Breast epithelium (tissue), 4 donors: Measurements from ENCODE around the gene HYAL3. TPM values are rescaled to one million over a fixed set of nuclear protein-coding genes. Genes with fewer than 3 reads are reported as not detected.

Experiments used
- DNase-seq, 2 donors: peaks; one replicate each; pipeline ENCODE4 v3.0.0-alpha.2; 2019; ENCODE audit warnings: low spot score in 2 of 2
- H3K27ac ChIP-seq, 2 donors: fragments of 200-600 bp; sonication (generic) in 1 of 2; one replicate each; pipeline ENCODE4 v1.5.1; 2016 to 2019; ENCODE audit warnings: mild to moderate bottlenecking in 1 of 2
- H3K27me3 ChIP-seq, 2 donors: fragments of 200-600 bp; sonication (generic) in 1 of 2; one replicate each; pipeline versions ENCODE4 v1.5.1 to v1.6.0; 2017 to 2019; ENCODE audit warnings: control low read depth in 1 of 2, mild to moderate bottlenecking in 1 of 2
- H3K36me3 ChIP-seq: fragments of 200-600 bp; one replicate; pipeline ENCODE4 v1.5.1; 2019
- H3K4me1 ChIP-seq, 2 donors: fragments of 200-600 bp; sonication (generic); one replicate each; pipeline ENCODE4 v1.5.1; 2016 to 2019; ENCODE audit warnings: control low read depth in 1 of 2
- H3K4me3 ChIP-seq, 3 donors: fragments of 200-600 bp; sonication (generic); 1 replicate in 2 of 3; 2 replicates in 1 of 3; pipeline ENCODE4 v1.5.1; 2016 to 2019; ENCODE audit warnings: mild to moderate bottlenecking in 3 of 3, moderate library complexity in 2 of 3
- H3K9me3 ChIP-seq, 2 donors: fragments of 200-600 bp; sonication (generic) in 1 of 2; one replicate each; pipeline ENCODE4 v1.5.1; 2016 to 2019; ENCODE audit warnings: control low read depth in 1 of 2
- CTCF ChIP-seq, 3 donors: fragments of 450-650 bp; IDR thresholded peaks; one replicate each; pipeline ENCODE4 v1.5.1; 2016 to 2017; ENCODE audit warnings: antibody characterized with exemption in 3 of 3, mild to moderate bottlenecking in 3 of 3, moderate library complexity in 3 of 3
- POLR2A ChIP-seq: fragments of 450-650 bp; IDR thresholded peaks from one replicate; pipeline ENCODE4 v1.6.1; 2016; ENCODE audit warnings: antibody characterized with exemption, mild to moderate bottlenecking, moderate library complexity
- POLR2AphosphoS5 ChIP-seq, 3 donors: sonication (generic); formaldehyde crosslinking; IDR thresholded peaks; one replicate each; pipeline ENCODE4 v1.6.1; 2017; ENCODE audit warnings: antibody characterized with exemption in 3 of 3
- intact Hi-C: fragments of 100-400 bp; cut with DNase I; formaldehyde crosslinking; loops from one replicate; pipeline ENCODE4 v1.15.1; 2023; ENCODE audit warnings: low total_unique reads
- total RNA-seq, 3 donors: library from RNA; depleted of rRNA; stranded (reverse); fragments of >200 nt; gene quantifications; one replicate each; pipeline ENCODE4 v1.1.0, GENCODE V29; 2016

The HYAL3 gene
- total RNA-seq, 3 donors from 2014 or later: 2.3 to 6.4 (median 2.7) TPM

DNA sequence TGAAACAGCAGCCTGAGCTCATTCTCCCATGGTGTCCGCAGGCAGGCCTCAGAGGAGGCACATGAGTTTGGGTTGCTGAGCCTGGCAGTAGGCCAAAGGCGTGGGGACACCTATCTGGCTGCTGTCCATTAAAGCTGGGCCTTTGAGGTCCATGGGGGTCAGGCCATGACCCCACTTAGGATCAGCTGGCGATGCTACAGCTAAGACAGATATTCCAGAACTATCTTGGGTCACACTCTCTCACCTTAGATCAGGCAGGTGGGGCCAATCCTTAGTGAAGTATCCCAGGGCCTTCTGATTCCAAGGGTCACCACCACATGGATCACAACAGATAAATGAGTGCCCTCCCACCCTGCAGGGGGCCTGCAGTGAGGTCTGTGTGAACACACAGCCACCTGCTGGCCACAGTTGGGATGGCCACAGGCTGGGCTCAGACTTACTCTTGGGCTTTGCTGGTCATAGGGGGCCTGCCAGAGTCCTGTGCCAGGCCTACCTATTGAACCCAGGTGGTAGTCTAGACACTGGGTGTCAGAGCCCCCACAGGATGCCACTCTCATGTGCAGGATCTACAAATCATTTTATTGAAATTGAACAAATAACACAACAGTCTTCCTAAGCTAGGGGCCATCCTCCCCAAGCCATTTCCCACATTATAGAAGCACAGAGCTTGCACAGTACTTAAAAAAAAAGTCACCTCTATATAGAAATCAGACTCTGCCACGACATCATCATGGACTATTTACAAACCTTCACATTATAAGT, 25.3 kb upstream of the HYAL3 start:
- DNase-seq: no peak
- H3K27ac ChIP-seq: peak overlapping the region; percentile 31 to 93

GRCh38 chr3:50323614-50324199, 24.5 kb upstream of the HYAL3 start:
- TF ChIP-seq CTCF (IDR thresholded peaks at IDR 0.05) (no peak), POLR2AphosphoS5 (IDR thresholded peaks at IDR 0.05) (peak in 2 of 3 donors; percentile 47 to 72), POLR2A (no peak)
- Histone ChIP-seq H3K9me3 (no peaks in the 10 kb centered on the region), H3K4me3 (no peak overlapping the region), H3K4me1 (peaks cover 9 to 34% of the 10 kb centered on the region in 2 donors), H3K27me3 (no peaks in the 10 kb centered on the region), H3K27ac (peak overlapping the region; percentile 31 to 93), H3K36me3 (no peaks in the 10 kb centered on the region)
- intact Hi-C loops: no loop called here
- no peak for DNase-seq

More for the DNA sequence above, 25.3 kb upstream of the HYAL3 start:
- Histone ChIP-seq H3K27me3 (no peaks in the 10 kb centered on the region), H3K4me1 (peaks cover 6 to 29% of the 10 kb centered on the region in 2 donors), H3K9me3 (no peaks in the 10 kb centered on the region), H3K36me3 (no peaks in the 10 kb centered on the region), H3K4me3 (no peak overlapping the region)
- TF ChIP-seq CTCF (IDR thresholded peaks at IDR 0.05): peak; percentile 67 to 79 (median 76)
- TF ChIP-seq POLR2A: no peak
- intact Hi-C loops: no loop called here

DNA sequence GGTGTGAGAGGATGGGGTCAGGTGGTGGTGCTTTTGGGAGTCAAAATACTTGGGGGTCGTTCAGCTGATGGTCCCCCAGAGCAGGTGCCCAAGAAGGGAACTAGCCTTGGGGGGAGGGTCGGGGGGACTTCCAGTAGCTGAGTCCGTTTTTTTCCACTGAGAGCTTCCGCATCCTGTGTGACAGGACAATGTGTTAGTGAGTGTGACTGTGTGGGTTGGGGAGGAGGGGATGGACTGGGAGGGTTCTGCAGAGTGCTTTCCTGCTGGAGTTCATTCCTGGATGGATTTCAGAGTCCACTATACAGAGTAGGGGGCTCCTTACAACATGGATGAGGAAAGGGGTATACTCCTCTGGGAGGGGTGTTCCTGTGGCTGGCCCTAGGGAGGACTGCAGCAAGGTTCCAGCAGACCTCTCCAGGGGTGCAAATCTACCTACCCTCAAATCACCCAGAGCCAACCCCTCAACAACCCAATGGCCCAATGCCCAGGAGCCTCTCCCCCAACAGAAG, 23.9 kb upstream of the HYAL3 start:
- H3K27ac ChIP-seq: peak overlapping the region; percentile 31 to 93
- peak overlapping the region; percentile 54 to 85 (median 79) for H3K4me3 ChIP-seq
- DNase-seq: no peak
- intact Hi-C loops: no loop called here
- H3K27me3 ChIP-seq: no peaks in the 10 kb centered on the region
- H3K36me3 ChIP-seq: no peaks in the 10 kb centered on the region
- peaks cover 12 to 34% of the 10 kb centered on the region in 2 donors for H3K4me1 ChIP-seq
- no peaks in the 10 kb centered on the region for H3K9me3 ChIP-seq
- TF ChIP-seq CTCF (IDR thresholded peaks at IDR 0.05) (no peak), POLR2AphosphoS5 (IDR thresholded peaks at IDR 0.05) (peak in 1 of 3 donors; percentile 5), POLR2A (no peak)

DNA sequence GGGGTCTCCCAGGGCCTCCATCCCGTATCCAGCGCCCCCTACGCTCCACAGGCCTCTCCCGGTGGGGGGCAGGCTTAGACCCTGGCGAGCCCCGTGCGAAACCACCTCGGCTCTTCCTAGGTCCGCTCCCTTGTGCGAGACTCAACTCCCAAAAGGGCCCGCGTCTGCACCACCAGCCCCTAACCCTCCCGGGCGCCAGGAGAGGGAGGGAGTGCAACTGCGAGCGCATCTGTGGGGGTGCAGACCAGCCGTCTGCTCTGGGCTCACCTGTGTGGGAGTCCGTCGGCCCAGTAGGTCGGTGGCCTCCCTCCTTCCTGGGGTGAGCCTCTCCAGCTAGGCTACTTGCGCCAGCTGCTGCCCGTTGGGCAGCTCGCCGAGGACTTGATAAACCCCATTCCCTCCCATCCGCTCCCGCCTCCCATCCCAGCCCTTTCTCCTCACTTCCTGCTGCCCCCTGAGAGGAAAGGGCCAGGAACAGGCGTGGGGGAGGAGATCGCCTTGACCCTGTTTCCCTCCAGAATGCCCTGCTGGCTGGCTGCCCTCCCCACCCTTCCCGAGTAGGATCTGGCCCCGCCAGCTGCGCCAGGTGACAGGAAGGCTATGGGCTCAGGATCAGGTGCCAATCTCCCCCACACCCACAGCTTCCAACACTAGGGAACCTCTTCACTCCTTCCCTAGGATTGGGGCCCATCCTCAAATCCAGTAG, 23.3 kb upstream of the HYAL3 start, which contains the start of gene HYAL2:
Gene HYAL2 (minus strand): TSS at position 360 of the 706 bp plus-strand sequence. CDS start 2,256 bp downstream, outside the sequence.
- intact Hi-C loops: no loop called here
- H3K4me1 ChIP-seq: peaks cover 18 to 38% of the 10 kb centered on the region in 2 donors

More for the DNA sequence above, 23.3 kb upstream of the HYAL3 start, which contains the start of gene HYAL2:
- TF ChIP-seq POLR2AphosphoS5 (IDR thresholded peaks at IDR 0.05) (peak in 2 of 3 donors; percentile 53 to 77), CTCF (IDR thresholded peaks at IDR 0.05) (no peak), POLR2A (no peak)
- peak within 1 kb of the TSS; percentile 54 to 85 (median 79) for H3K4me3 ChIP-seq
- no peaks in the 10 kb centered on the region for H3K9me3 ChIP-seq
- no peaks in the 10 kb centered on the region for H3K36me3 ChIP-seq
- no peak for DNase-seq
- no peaks in the 10 kb centered on the region for H3K27me3 ChIP-seq
- H3K27ac ChIP-seq: peak within 1 kb of the TSS; percentile 93 to 94
